ENCODE measurements around the gene LURAP1L. TPM values are rescaled to one million over a fixed set of nuclear protein-coding genes. Genes with fewer than 3 reads are reported as not detected.

The LURAP1L gene
- total RNA-seq, 2 donors from 2014 or later: 19.3 to 42.5 TPM

- no peaks in the 10 kb centered on the region for H3K36me3 ChIP-seq
- H3K9ac ChIP-seq (ENCODE audit: low read depth in 2 of 2, low read length in 2 of 2): no peak overlapping the region
- intact Hi-C loops (cut with DNase I): no loop called here
These were observed 16.1 kb downstream of the LURAP1L start for GRCh38 chr9:12790883-12791282.

GRCh38 chr9:12794101-12794799 is 19.4 kb downstream of the LURAP1L start:
- intact Hi-C loops (cut with DNase I): no loop called here
- Histone ChIP-seq H3K9ac (ENCODE audit: low read depth in 2 of 2, low read length in 2 of 2) (no peak overlapping the region), H3K27me3 (no peaks in the 10 kb centered on the region), H3K4me3 (no peak overlapping the region), H3K9me3 (no peaks in the 10 kb centered on the region), H3K4me1 (no peaks in the 10 kb centered on the region), H3K27ac (no peak overlapping the region), H3K36me3 (no peaks in the 10 kb centered on the region)
- DNase-seq: no peak
- no peak for TF ChIP-seq CTCF (IDR thresholded peaks at IDR 0.05)

More at GRCh38 chr9:12790883-12791282, 16.1 kb downstream of the LURAP1L start:
- no peak overlapping the region for H3K4me3 ChIP-seq
- H3K27me3 ChIP-seq: no peaks in the 10 kb centered on the region
- DNase-seq: no peak
- no peaks in the 10 kb centered on the region for H3K4me1 ChIP-seq
- no peak overlapping the region for H3K27ac ChIP-seq
- TF ChIP-seq CTCF (IDR thresholded peaks at IDR 0.05): no peak
- no peaks in the 10 kb centered on the region for H3K9me3 ChIP-seq

DNA sequence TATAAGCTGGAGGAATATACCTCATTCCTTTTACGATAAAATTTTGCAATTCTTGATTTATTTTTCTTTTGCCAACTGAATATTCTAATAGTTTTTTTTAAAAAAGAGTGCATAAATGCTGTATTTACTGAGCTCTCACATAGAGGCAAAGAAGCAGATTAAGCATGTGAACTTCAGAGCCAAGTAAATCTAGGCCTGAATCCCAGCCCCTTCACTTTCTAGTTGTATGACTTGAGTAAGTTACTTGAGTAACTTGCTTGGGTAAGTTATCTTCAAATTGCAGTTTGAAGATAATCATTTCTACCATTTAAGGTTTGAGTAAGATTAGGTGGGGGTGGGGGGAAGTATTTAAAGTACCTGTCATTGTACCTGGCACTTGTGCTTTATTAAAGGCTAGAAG is 21.8 kb downstream of the LURAP1L start:
- no peaks in the 10 kb centered on the region for H3K36me3 ChIP-seq
- no peak overlapping the region for H3K9ac ChIP-seq (ENCODE audit: low read depth in 2 of 2, low read length in 2 of 2)
- no peak overlapping the region for H3K27ac ChIP-seq
- no peaks in the 10 kb centered on the region for H3K27me3 ChIP-seq
- H3K9me3 ChIP-seq: no peaks in the 10 kb centered on the region
- intact Hi-C loops (cut with DNase I): no loop called here
- H3K4me3 ChIP-seq: no peak overlapping the region
- TF ChIP-seq CTCF (IDR thresholded peaks at IDR 0.05): no peak
- H3K4me1 ChIP-seq: peaks cover 3% of the 10 kb centered on the region
- DNase-seq: no peak

- H3K27me3 ChIP-seq: no peaks in the 10 kb centered on the region
- no peak overlapping the region for H3K9ac ChIP-seq (ENCODE audit: low read depth in 2 of 2, low read length in 2 of 2)
- H3K4me1 ChIP-seq: peaks cover 3% of the 10 kb centered on the region
- H3K9me3 ChIP-seq: no peaks in the 10 kb centered on the region
- H3K36me3 ChIP-seq: no peaks in the 10 kb centered on the region
- intact Hi-C loops (cut with DNase I): no loop called here
- DNase-seq: no peak
- no peak overlapping the region for H3K4me3 ChIP-seq
- no peak for TF ChIP-seq CTCF (IDR thresholded peaks at IDR 0.05)
- H3K27ac ChIP-seq: no peak overlapping the region
These were observed 22.2 kb downstream of the LURAP1L start for GRCh38 chr9:12797037-12797436.

DNA sequence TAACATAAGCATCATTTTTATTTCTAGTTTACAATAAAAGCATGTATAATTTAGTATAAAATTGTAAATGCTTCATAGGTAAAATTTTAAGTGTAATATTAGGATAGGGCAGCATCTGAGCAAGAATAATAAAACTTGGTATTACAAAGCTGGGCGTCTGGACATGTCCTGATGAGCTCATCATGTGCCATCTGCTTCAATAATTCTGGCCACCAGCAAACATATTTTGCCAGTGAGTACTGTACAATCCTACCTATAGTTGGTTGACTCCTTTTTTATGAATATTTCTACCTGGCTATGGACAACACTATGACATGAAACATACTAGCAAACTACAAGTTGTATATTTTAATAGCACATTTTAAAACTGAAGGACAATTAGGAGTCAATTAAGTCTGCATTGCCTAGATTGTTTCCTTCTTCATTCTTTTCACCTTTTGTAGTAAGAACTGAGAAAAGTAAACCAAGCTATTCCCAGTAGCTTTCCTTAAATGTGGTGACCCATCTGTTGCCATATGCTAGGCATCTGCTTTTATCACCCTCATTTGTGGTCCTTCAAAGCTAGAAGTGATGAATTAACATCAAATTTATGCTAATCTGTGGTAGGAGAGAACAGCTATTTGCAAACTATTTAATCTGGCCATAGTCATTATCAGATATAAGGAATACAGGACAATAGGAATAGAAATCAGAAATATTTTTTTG is 23.4 kb downstream of the LURAP1L start:
- intact Hi-C loops (cut with DNase I): no loop called here
- H3K9me3 ChIP-seq: no peaks in the 10 kb centered on the region

More for the DNA sequence above, 23.4 kb downstream of the LURAP1L start:
- Histone ChIP-seq H3K36me3 (no peaks in the 10 kb centered on the region), H3K27me3 (no peaks in the 10 kb centered on the region), H3K4me1 (peaks cover 3% of the 10 kb centered on the region), H3K9ac (ENCODE audit: low read depth in 2 of 2, low read length in 2 of 2) (no peak overlapping the region), H3K27ac (no peak overlapping the region), H3K4me3 (no peak overlapping the region)
- DNase-seq: no peak
- no peak for TF ChIP-seq CTCF (IDR thresholded peaks at IDR 0.05)

All from colonic mucosa (tissue), 4 donors.